Astrocyte of the cerebellum (primary cell): ENCODE data around the gene ATP2C2.

Experiments
- DNase-seq: peaks from one replicate; pipeline ENCODE4 v3.0.0-alpha.2; 2011; ENCODE audit warnings: low read depth
- H3K4me3 ChIP-seq: 2 replicates; pipeline ENCODE4 v1.5.1; 2011; ENCODE audit warnings: mild to moderate bottlenecking, low read depth, low read length, moderate library complexity
- in situ Hi-C: cut with HindIII; loops from 2 replicates; pipeline ENCODE4 v1.10.0; 2017; ENCODE audit warnings: low sequenced_read_pairs
- TF ChIP-seq, protein P1 (sequence below): IDR thresholded peaks from 2 replicates; pipeline ENCODE4 v1.5.1; 2012; ENCODE audit warnings: low read length, low read depth, moderate library complexity, mild to moderate bottlenecking; ENCODE audit errors: missing control alignments

The ATP2C2 gene

DNA sequence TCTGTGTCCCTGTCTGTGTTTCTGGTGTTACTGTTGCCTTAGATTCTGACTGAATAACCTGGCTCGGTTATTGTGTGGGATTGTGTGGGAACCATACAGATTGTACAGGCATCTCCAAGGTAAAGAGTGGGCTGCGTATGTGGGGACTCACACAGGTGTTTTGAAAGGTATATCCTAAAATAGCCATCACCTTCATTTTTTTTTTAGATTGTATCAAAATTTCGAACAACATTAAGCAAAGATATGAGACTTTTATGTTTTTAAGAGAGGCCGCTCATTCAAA lies 53.5 kb downstream of the ATP2C2 start:
- no peak for DNase-seq
- in situ Hi-C loops: no loop called here
- no peak overlapping the region for H3K4me3 ChIP-seq
- TF ChIP-seq, protein P1, sequence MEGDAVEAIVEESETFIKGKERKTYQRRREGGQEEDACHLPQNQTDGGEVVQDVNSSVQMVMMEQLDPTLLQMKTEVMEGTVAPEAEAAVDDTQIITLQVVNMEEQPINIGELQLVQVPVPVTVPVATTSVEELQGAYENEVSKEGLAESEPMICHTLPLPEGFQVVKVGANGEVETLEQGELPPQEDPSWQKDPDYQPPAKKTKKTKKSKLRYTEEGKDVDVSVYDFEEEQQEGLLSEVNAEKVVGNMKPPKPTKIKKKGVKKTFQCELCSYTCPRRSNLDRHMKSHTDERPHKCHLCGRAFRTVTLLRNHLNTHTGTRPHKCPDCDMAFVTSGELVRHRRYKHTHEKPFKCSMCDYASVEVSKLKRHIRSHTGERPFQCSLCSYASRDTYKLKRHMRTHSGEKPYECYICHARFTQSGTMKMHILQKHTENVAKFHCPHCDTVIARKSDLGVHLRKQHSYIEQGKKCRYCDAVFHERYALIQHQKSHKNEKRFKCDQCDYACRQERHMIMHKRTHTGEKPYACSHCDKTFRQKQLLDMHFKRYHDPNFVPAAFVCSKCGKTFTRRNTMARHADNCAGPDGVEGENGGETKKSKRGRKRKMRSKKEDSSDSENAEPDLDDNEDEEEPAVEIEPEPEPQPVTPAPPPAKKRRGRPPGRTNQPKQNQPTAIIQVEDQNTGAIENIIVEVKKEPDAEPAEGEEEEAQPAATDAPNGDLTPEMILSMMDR: no peak

GRCh38 chr16:84423416-84423837 lies 55.1 kb downstream of the ATP2C2 start:
- no peak overlapping the region for H3K4me3 ChIP-seq
- TF ChIP-seq, protein P1: no peak
- DNase-seq: no peak
- in situ Hi-C loops: no loop called here

DNA sequence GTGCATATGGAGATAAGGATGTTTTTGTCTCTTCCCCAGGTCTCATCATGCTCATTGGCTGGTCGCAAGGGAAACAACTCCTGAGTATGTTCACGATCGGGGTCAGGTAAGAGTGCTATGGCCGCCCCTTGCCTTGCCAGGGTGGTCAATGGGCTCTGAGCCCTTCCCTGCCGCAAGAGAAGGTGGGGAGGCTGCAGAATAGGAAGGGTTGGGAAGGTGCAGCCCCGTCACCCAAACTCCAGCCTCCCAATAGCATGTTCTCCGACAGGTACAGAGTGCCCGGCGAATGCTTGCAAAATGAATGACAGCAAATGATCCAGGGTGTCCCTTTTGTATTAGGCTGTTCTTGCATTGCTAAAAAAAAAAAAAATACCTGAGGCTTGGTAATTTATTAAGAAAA lies 57.4 kb downstream of the ATP2C2 start:
- H3K4me3 ChIP-seq: no peak overlapping the region
- DNase-seq: no peak
- in situ Hi-C loops: no loop called here
- TF ChIP-seq, protein P1: no peak

DNA sequence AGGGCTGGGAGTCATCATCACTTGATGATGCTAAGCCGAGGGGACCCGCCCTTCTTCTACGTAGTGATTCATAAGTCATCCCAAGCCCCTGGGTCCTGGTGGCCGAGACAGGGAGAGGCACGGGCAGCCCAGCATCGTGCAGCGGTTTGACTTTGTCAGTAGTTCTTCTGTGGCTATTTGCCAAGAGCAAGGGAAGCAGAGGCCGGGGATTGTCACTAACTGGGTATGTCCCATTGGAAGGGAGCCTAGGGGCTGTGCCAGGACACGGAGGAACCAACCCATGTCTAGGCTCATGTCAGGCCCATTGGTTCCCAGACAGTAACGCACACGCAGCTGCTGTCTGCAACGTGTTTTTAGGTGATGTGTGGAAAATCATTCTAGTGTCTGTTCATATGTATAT lies 58.5 kb downstream of the ATP2C2 start:
- in situ Hi-C loops: no loop called here
- DNase-seq: no peak
- no peak overlapping the region for H3K4me3 ChIP-seq
- TF ChIP-seq, protein P1: no peak

DNA sequence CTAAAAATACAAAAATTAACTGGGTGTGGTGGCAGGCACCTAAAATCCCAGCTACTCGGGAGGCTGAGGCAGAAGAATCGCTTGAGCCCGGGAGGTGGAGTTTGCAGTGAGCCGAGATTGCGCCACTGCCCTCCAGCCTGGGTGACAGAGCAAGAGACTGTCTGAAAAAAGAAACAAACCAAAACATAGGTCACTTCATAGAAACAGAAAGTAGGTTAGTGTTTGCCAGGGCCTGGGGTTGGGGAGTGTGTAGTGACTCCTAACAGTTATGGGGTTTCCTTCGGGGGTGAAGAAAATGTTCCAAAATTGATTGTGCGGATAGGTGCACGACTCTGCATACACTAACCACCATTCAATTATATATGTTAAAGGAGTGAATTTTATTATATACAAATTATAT lies 59.2 kb downstream of the ATP2C2 start:
- H3K4me3 ChIP-seq: no peak overlapping the region
- in situ Hi-C loops: no loop called here
- no peak for DNase-seq
- TF ChIP-seq, protein P1: no peak

GRCh38 chr16:84430860-84431259 lies 62.5 kb downstream of the ATP2C2 start:
- TF ChIP-seq, protein P1: no peak
- H3K4me3 ChIP-seq: no peak overlapping the region
- in situ Hi-C loops: no loop called here
- no peak for DNase-seq

- in situ Hi-C loops: no loop called here
- TF ChIP-seq, protein P1: no peak
- H3K4me3 ChIP-seq: no peak overlapping the region
- DNase-seq: no peak
Measured at GRCh38 chr16:84434800-84435199, 66.5 kb downstream of the ATP2C2 start.
